Ascending aorta (tissue), 2 donors: Measurements from ENCODE around the gene OSER1. TPM values are rescaled to one million over a fixed set of nuclear protein-coding genes. Genes with fewer than 3 reads are reported as not detected.
A peak's percentile ranks its signal among the peaks of the same experiment; 100 is the strongest.

Experiments used
- DNase-seq, 2 donors: peaks; one replicate each; pipeline ENCODE4 v3.0.0-alpha.2; 2019; ENCODE audit warnings: low spot score in 2 of 2
- H3K27ac ChIP-seq, 2 donors: fragments of 200-600 bp; sonication (generic); one replicate each; pipeline ENCODE4 v1.5.1; 2016 to 2017; ENCODE audit warnings: mild to moderate bottlenecking in 1 of 2
- H3K27me3 ChIP-seq: fragments of 200-600 bp; sonication (generic); one replicate; pipeline ENCODE4 v1.5.1; 2017
- H3K36me3 ChIP-seq, 2 donors: fragments of 200-600 bp; sonication (generic); one replicate each; pipeline ENCODE4 v1.5.1; 2016
- H3K4me1 ChIP-seq, 2 donors: fragments of 200-600 bp; sonication (generic); one replicate each; pipeline ENCODE4 v1.5.1; 2016 to 2017; ENCODE audit warnings: mild to moderate bottlenecking in 1 of 2
- H3K4me3 ChIP-seq, 2 donors: fragments of 200-600 bp; sonication (generic); one replicate each; pipeline ENCODE4 v1.5.1; 2016 to 2017; ENCODE audit warnings: mild to moderate bottlenecking in 1 of 2
- H3K9me3 ChIP-seq, 2 donors: fragments of 200-600 bp; sonication (generic); one replicate each; pipeline ENCODE4 v1.5.1; 2016
- intact Hi-C: fragments of 100-400 bp; cut with DNase I; formaldehyde crosslinking; loops from one replicate; pipeline ENCODE4 v1.15.1; 2023
- total RNA-seq: library from RNA; depleted of rRNA; stranded (reverse); fragments of >200 nt; gene quantifications from one replicate; pipeline ENCODE4 v1.1.0, GENCODE V29; 2016
- TF ChIP-seq, protein P1 (sequence below), 3 experiments: fragments of 200-600 bp in 2 of 3; fragments of 450-650 bp in 1 of 3; sonication (generic) in 2 of 3; IDR thresholded peaks; one replicate each; pipeline ENCODE4 v1.5.1; 2016 to 2019; ENCODE audit warnings: antibody characterized with exemption in 3 of 3, mild to moderate bottlenecking in 1 of 3, moderate library complexity in 1 of 3

The OSER1 gene
- total RNA-seq, 1 donor from 2014 or later, result 9.2 TPM

DNA sequence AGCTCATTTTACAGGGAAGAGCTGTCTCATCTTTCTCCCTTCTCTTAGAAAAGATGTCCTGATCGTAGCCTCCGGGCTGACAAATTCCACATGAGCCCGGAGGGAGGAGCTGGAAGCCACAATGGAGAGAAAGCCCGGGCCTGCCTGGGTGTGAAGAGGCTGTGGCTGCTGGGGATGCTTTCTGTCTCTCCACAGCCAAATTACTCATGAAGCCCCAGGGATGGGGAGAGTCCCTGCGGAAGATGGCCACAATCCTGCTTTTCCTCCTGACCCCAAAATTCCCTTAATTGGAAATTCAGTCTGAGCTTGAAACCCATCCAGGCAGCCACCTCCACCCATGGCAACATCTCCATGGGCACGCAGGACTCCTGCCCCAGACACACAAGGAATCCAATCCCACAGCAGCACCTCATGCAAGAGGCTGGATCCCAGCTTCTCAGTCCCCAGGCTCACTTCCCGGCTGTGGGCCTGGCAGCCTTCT, 56.0 kb downstream of the OSER1 start:
- peak in 1 of 2 donors; percentile 80 for DNase-seq
- intact Hi-C loops, result no loop called here

DNA sequence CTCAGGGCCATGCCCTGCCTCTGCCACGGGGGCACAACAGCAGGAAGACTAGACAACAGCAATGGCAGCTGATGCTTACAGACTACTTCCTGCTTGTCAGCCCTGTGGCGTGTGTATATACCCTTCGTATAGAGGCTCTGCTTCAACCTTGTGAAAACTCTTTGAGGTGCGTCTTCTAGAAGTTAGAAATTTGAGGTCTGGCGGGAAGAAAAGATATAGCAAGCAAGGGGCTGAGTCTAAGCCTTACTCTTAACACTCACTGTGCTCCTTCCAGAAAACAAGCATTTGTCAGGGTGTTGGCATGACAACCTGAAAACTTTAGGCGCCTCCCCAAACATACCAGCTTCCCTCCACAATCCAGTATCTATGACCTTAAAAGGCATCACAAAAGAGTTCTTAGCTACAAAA, 56.9 kb downstream of the OSER1 start:
- peaks cover 4 to 19% of the 10 kb centered on the region in 2 donors for H3K36me3 ChIP-seq
- no peaks in the 10 kb centered on the region for H3K9me3 ChIP-seq
- intact Hi-C loops, result loop anchor here (1.0 kb wide), 1 partner anchor 34 kb away; the partner anchor contains the start of gene JPH2
- H3K27ac ChIP-seq, result peak overlapping the region; percentile 94 to 95
- peak in 1 of 2 donors; percentile 83 for DNase-seq
- H3K27me3 ChIP-seq, result no peaks in the 10 kb centered on the region
- H3K4me3 ChIP-seq, result peak overlapping the region in 1 of 2 donors; percentile 34
- H3K4me1 ChIP-seq, result peaks cover 23 to 56% of the 10 kb centered on the region in 2 donors
- TF ChIP-seq, protein P1, sequence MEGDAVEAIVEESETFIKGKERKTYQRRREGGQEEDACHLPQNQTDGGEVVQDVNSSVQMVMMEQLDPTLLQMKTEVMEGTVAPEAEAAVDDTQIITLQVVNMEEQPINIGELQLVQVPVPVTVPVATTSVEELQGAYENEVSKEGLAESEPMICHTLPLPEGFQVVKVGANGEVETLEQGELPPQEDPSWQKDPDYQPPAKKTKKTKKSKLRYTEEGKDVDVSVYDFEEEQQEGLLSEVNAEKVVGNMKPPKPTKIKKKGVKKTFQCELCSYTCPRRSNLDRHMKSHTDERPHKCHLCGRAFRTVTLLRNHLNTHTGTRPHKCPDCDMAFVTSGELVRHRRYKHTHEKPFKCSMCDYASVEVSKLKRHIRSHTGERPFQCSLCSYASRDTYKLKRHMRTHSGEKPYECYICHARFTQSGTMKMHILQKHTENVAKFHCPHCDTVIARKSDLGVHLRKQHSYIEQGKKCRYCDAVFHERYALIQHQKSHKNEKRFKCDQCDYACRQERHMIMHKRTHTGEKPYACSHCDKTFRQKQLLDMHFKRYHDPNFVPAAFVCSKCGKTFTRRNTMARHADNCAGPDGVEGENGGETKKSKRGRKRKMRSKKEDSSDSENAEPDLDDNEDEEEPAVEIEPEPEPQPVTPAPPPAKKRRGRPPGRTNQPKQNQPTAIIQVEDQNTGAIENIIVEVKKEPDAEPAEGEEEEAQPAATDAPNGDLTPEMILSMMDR (IDR thresholded peaks at IDR 0.05), result peak in 1 of 3 experiments; percentile 10

More for the DNA sequence above, 56.0 kb downstream of the OSER1 start:
- no peaks in the 10 kb centered on the region for H3K27me3 ChIP-seq
- H3K9me3 ChIP-seq, result no peaks in the 10 kb centered on the region
- H3K27ac ChIP-seq, result peak overlapping the region; percentile 94 to 95
- TF ChIP-seq, protein P1 (IDR thresholded peaks at IDR 0.05), result peak in 2 of 3 experiments; percentile 15 to 26
- H3K4me1 ChIP-seq, result peaks cover 23 to 56% of the 10 kb centered on the region in 2 donors
- H3K36me3 ChIP-seq, result peaks cover 13 to 28% of the 10 kb centered on the region in 2 donors
- H3K4me3 ChIP-seq, result peak overlapping the region in 1 of 2 donors; percentile 8

DNA sequence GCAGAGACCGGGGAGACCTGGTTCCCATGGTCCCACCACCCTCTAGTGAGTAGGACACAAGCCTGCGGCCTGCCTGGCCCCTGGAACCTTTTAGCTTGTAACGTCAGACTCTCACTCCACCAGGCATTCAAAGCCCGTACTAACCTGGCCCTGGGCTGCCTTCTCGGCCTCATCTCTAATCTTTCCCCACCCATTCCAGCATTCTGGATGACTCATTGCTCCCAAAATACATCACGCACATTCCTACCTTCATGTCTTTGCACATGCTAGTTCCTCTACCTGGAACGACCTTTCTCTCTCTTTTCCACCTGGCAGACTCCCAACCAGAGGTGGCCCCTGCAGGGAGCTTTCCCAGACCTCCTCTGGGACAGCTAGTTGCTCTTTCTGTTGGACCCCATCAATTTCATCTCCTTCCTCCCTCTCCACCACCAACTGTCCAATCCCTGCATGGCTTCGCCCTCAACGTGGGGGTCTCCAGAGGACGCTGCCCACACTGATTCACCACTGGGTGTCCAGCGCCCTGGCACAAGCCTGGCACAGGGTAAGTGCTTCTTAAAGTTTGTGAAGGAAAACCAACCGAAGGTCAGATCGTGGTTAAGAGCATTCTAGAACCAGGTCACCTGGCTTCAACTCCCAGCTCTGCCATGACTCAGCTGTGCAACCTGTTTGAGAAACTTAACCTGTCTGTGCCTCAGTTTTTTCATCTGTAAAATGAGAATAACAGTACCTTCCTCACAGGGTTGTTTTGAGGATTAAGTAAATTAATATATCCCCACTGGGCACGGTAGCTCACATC, 58.8 kb downstream of the OSER1 start:
- Histone ChIP-seq H3K27ac (peak overlapping the region; percentile 94 to 95), H3K9me3 (no peaks in the 10 kb centered on the region), H3K4me3 (no peak overlapping the region), H3K36me3 (peaks cover 0 to 7% of the 10 kb centered on the region in 2 donors), H3K4me1 (peaks cover 23 to 50% of the 10 kb centered on the region in 2 donors), H3K27me3 (no peaks in the 10 kb centered on the region)
- TF ChIP-seq, protein P1 (IDR thresholded peaks at IDR 0.05), result no peak
- peak in 1 of 2 donors; percentile 83 for DNase-seq
- intact Hi-C loops, result loop anchor here (1.0 kb wide), 1 partner anchor 13 kb away; no protein-coding TSS in a partner anchor

DNA sequence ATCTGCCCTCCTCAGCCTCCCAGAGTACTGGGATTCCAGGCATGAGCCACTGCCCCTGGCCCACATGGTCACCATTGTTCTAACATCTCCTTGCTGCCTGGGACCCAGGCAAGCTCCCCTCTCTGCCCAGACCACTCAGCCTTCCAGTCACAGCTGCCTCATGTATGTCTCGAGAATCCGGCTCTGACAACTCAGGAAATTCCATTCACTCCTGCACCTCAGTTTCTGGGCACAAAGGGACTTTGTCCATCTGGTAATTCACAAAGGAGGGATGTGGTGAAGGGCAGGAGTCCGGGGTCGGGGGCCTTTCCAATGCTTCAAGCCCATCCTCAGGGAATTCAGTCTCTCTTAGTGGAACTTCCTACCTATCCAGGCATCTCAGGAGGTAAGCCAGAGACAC, 64.3 kb downstream of the OSER1 start:
- peak overlapping the region; percentile 92 for H3K27ac ChIP-seq
- peaks cover 11 to 46% of the 10 kb centered on the region in 2 donors for H3K4me1 ChIP-seq
- H3K4me3 ChIP-seq, result no peak overlapping the region
- intact Hi-C loops, result no loop called here
- no peaks in the 10 kb centered on the region for H3K9me3 ChIP-seq
- H3K27me3 ChIP-seq, result no peaks in the 10 kb centered on the region
- no peak for DNase-seq
- TF ChIP-seq, protein P1 (IDR thresholded peaks at IDR 0.05), result no peak
- H3K36me3 ChIP-seq, result no peaks in the 10 kb centered on the region

Other genes with a start within 250 kb of the OSER1 start
- 86.7 TPM for gene JPH2, start 23.6 kb downstream of the OSER1 start, total RNA-seq
- not detected for gene GDAP1L1, start 36.5 kb upstream of the OSER1 start, total RNA-seq
- 5.3 TPM for gene FITM2, start 100.4 kb upstream of the OSER1 start, total RNA-seq
- gene R3HDML, start 126.3 kb upstream of the OSER1 start, total RNA-seq, result not detected
- not detected for gene HNF4A, start 144.9 kb upstream of the OSER1 start, total RNA-seq